Measurements from ENCODE around the gene ARL8A. TPM values are rescaled to one million over a fixed set of nuclear protein-coding genes. Genes with fewer than 3 reads are reported as not detected.

The ARL8A gene
- total RNA-seq, 6 donors from 2014 or later, result 65.7 to 96.3 (median 88.4) TPM

GRCh38 chr1:202107801-202108731 is 36.5 kb downstream of the ARL8A start:
- 60 to 67% methylated on average over 10 to 13 of the region's 13 CpGs for WGBS, 2 donors
- no peaks in the 10 kb centered on the region for H3K36me3 ChIP-seq
- H3K4me3 ChIP-seq, result no peak overlapping the region
- no peak for TF ChIP-seq POLR2A (IDR thresholded peaks at IDR 0.05)
- TF ChIP-seq EP300 (IDR thresholded peaks at IDR 0.05), result peak in 3 of 4 donors; percentile 27 to 88 (median 43)
- no peak for TF ChIP-seq CTCF (IDR thresholded peaks at IDR 0.05)
- peak; percentile 24 to 45 for TF ChIP-seq POLR2AphosphoS5 (IDR thresholded peaks at IDR 0.05)
- no peaks in the 10 kb centered on the region for H3K27me3 ChIP-seq
- H3K4me1 ChIP-seq, result peaks cover 3 to 29% (median 10%) of the 10 kb centered on the region in 4 donors
- H3K27ac ChIP-seq, result peak overlapping the region; percentile 61 to 85 (median 67)
- ATAC-seq (ENCODE audit: low FRiP score in 2 of 2) (peak; percentile 15 to 45), DNase-seq (peak in 1 of 2 donors; percentile 74)
- H3K9me3 ChIP-seq, result no peaks in the 10 kb centered on the region

DNA sequence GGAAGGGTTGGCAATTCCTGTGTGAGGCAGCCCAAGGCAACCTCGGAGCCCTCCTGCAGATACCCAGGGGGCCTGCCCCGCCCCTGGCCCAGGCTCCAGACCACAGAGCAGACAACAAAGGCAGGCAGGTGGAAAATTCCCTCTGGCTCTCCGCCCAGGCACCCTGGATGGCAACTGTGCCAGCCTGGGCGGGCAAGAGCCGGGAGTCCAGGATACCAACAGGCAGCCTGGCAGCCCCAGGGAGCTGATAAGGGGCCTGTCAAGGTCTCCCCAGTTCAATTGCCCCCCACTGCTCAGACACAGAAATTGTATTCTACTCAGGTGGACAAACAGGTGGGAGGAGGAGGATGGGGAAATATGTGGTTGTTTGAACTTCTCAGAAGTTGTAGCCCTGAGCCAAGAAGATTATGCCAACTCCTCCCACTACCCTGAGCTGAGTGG is 37.2 kb downstream of the ARL8A start:
- Histone ChIP-seq H3K4me1 (peaks cover 0 to 23% (median 8%) of the 10 kb centered on the region in 4 donors), H3K27ac (peak overlapping the region; percentile 61 to 85 (median 67)), H3K27me3 (no peaks in the 10 kb centered on the region), H3K36me3 (no peaks in the 10 kb centered on the region), H3K9me3 (no peaks in the 10 kb centered on the region), H3K4me3 (no peak overlapping the region)
- TF ChIP-seq CTCF (IDR thresholded peaks at IDR 0.05), result no peak
- peak in 1 of 4 donors; percentile 16 for TF ChIP-seq POLR2A (IDR thresholded peaks at IDR 0.05)
- no peak for TF ChIP-seq POLR2AphosphoS5 (IDR thresholded peaks at IDR 0.05)
- peak in 1 of 4 donors; percentile 19 for TF ChIP-seq EP300 (IDR thresholded peaks at IDR 0.05)
- WGBS, 2 donors, result 51 to 53% methylated on average over 5 of the region's 5 CpGs
- DNase-seq (peak; percentile 83 to 85), ATAC-seq (ENCODE audit: low FRiP score in 2 of 2) (peak in 1 of 2 donors; percentile 60)

GRCh38 chr1:202106340-202107254 is 37.9 kb downstream of the ARL8A start:
- WGBS, 2 donors, result 77 to 82% methylated on average over 9 to 10 of the region's 10 CpGs
- Histone ChIP-seq H3K4me3 (no peak overlapping the region), H3K27ac (peak overlapping the region; percentile 61 to 85 (median 67)), H3K4me1 (peaks cover 0 to 23% (median 8%) of the 10 kb centered on the region in 4 donors), H3K27me3 (no peaks in the 10 kb centered on the region), H3K36me3 (no peaks in the 10 kb centered on the region), H3K9me3 (no peaks in the 10 kb centered on the region)
- TF ChIP-seq POLR2A (IDR thresholded peaks at IDR 0.05), result peak in 1 of 4 donors; percentile 21
- TF ChIP-seq POLR2AphosphoS5 (IDR thresholded peaks at IDR 0.05), result peak in 1 of 2 donors; percentile 79
- no peak for TF ChIP-seq CTCF (IDR thresholded peaks at IDR 0.05)
- TF ChIP-seq EP300 (IDR thresholded peaks at IDR 0.05), result peak in 1 of 4 donors; percentile 4
- DNase-seq (peak in 1 of 2 donors; percentile 93), ATAC-seq (ENCODE audit: low FRiP score in 2 of 2) (peak; percentile 31 to 71)

GRCh38 chr1:202105571-202106339 is 38.8 kb downstream of the ARL8A start:
- H3K9me3 ChIP-seq, result no peaks in the 10 kb centered on the region
- ATAC-seq (ENCODE audit: low FRiP score in 2 of 2) (peak in 1 of 2 donors; percentile 78), DNase-seq (peak in 1 of 2 donors; percentile 62)
- H3K4me1 ChIP-seq, result peaks cover 0 to 23% (median 8%) of the 10 kb centered on the region in 4 donors
- no peaks in the 10 kb centered on the region for H3K36me3 ChIP-seq
- peak overlapping the region in 3 of 4 donors; percentile 61 to 85 (median 73) for H3K27ac ChIP-seq
- H3K4me3 ChIP-seq, result no peak overlapping the region
- no peaks in the 10 kb centered on the region for H3K27me3 ChIP-seq
- 41 to 62% methylated on average over 3 to 10 of the region's 10 CpGs for WGBS, 2 donors
- TF ChIP-seq POLR2A (IDR thresholded peaks at IDR 0.05), result peak in 1 of 4 donors; percentile 4
- no peak for TF ChIP-seq EP300 (IDR thresholded peaks at IDR 0.05)
- TF ChIP-seq CTCF (IDR thresholded peaks at IDR 0.05), result no peak

All from upper lobe of left lung (tissue), 6 donors.